Pericardium fibroblast (primary cell): ENCODE results near the gene PSD4. TPM values are rescaled to one million over a fixed set of nuclear protein-coding genes. Genes with fewer than 3 reads are reported as not detected.

Source experiments
- total RNA-seq: library from RNA; depleted of rRNA; stranded (reverse); fragments of >200 nt; gene quantifications from 2 replicates; pipeline ENCODE4 v1.2.3, GENCODE V29; 2015

Gene PSD4
- total RNA-seq = 0.58 and 0.85 TPM in 2 replicates

GRCh38 chr2:113173542-113174375 is at the start of gene PSD4:
Gene PSD4, plus strand, starts transcription at chr2:113173971. Its CDS starts 8,486 bp downstream, at chr2:113182457.

GRCh38 chr2:113126845-113127645 is 46.7 kb upstream of the PSD4 start, which contains the start of gene IL1RN:
Gene IL1RN, plus strand, starts transcription at chr2:113127598. Its CDS starts 27 bp downstream, at chr2:113127625.

Other genes starting within 250 kb of the PSD4 start
- gene IL36G, start 196.0 kb upstream of the PSD4 start, total RNA-seq = not detected in 2 replicates
- not detected in 2 replicates for gene IL36A, start 168.5 kb upstream of the PSD4 start, total RNA-seq
- gene IL36B, start 121.1 kb upstream of the PSD4 start, total RNA-seq = not detected in 2 replicates
- not detected in 2 replicates for gene IL36RN, start 114.8 kb upstream of the PSD4 start, total RNA-seq
- gene IL1F10, start 106.0 kb upstream of the PSD4 start, total RNA-seq = not detected in 2 replicates
- not detected in 2 replicates for gene IL1RN, start 46.4 kb upstream of the PSD4 start, total RNA-seq
- gene PAX8, start 105.0 kb downstream of the PSD4 start, total RNA-seq = 0.35 and 2.0 TPM in 2 replicates